PC-3 (cell line): ENCODE measurements around the gene RALB.

Experiments
- CTCF ChIP-seq: fragments of 300-600 bp; sonication (generic); conservative IDR thresholded peaks from 2 replicates; pipeline ENCODE4 v1.5.1; 2017; ENCODE audit warnings: antibody characterized with exemption, low read depth, mild to moderate bottlenecking, low read length
- EZH2 ChIP-seq: fragments of 300-600 bp; sonication (generic); IDR thresholded peaks from one replicate; pipeline ENCODE4 v1.6.1; 2017; ENCODE audit warnings: antibody characterized with exemption, mild to moderate bottlenecking, low read length; ENCODE audit not compliant: unreplicated experiment
- EZH2phosphoT487 ChIP-seq: fragments of 300-600 bp; sonication (generic); IDR thresholded peaks from 2 replicates; pipeline ENCODE4 v1.6.1; 2018; ENCODE audit warnings: mild to moderate bottlenecking, antibody characterized with exemption, low read length, borderline replicate concordance

GRCh38 chr2:120305296-120305695 is 52.6 kb downstream of the RALB start:
- TF ChIP-seq CTCF (peak; percentile 61), EZH2 (no peak), EZH2phosphoT487 (no peak)
